GM21526 (cell line): ENCODE data around the gene EPX.

Source experiments
- ATAC-seq: cut with Tn5 transposase; IDR thresholded peaks from one replicate; pipeline ENCODE4 v1.9.1; 2021; ENCODE audit warnings: moderate library complexity; ENCODE audit not compliant: unreplicated experiment, low FRiP score

The EPX gene

DNA sequence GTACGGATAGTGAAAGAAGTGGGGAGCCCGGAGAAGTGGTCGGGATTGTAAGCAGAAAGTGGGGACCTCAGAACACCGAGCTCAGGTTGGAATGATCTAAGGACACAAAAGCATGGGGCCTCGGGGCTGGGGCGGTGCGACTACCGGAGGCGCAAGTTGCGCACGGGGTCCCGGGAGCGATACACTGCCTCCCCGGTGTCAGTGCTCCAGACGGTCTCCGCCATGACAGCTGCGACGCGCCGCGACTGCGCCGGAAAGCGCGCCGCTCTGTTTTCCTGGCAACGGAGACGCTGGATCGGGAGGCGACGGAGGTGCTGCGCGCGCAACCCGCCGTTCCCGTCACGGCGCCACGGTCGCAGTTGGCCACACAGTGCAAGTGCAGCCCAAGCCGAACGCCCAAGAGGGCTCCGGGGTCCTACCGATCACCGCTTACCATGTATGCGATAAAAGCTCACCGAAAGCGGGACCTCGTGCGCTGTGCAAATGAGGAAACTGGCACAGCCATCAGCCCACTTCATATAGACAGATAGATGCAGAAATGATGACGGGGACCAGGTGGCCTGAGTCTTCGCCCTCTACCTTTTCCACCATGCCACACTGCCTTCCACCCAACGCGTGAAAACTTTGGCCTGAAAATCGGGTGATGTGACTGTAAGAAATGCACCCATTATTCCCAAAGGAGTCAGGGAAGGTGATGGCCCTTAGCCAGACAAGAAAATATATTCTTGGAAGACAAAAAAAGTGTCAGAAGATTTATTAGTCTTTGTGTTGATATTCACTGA is 26.7 kb downstream of the EPX start, which contains the start of gene MKS1:
Gene MKS1, minus strand, starts transcription at position 249 of the 782 bp plus-strand sequence. Its CDS starts 25 bp downstream, at position 224.
- ATAC-seq, result peak; percentile 95

DNA sequence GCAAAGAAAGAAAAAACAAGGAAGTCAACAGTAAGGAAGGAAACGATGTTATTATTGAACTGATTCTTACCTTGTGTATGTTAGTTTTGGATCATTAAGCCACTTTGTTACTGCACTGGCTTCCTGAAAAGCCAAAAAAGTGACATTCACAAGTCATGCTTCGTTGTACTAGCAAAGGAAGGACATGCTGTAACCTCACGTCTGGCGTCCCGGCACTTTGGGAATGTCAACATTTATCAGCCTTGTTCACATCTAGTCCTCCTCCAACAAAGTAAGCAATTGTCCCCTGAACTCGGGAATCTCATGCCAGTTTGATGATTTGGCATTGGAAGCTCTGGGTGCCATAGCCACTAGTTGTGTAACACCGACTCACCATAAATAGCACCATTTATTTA is 27.3 kb downstream of the EPX start:
- ATAC-seq, result no peak

DNA sequence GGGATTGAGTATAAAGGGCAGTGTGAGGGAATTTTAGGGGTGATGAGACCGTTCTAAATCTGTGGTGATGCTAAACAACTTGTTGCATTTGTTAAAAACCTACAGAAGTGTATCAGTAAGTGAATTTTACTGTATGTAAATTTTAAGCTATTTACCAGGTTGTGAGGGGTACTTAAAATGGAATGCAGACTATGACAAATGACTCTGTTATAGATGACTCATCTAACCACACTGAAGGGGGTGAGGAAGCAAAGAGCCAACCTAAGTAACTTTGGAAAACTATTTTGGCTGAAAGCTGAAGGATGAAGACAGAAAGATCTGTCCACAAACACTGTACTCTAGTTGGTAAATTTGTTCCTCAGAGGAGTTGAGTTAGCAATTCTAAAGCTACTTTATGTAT is 31.8 kb downstream of the EPX start:
- ATAC-seq, result no peak

DNA sequence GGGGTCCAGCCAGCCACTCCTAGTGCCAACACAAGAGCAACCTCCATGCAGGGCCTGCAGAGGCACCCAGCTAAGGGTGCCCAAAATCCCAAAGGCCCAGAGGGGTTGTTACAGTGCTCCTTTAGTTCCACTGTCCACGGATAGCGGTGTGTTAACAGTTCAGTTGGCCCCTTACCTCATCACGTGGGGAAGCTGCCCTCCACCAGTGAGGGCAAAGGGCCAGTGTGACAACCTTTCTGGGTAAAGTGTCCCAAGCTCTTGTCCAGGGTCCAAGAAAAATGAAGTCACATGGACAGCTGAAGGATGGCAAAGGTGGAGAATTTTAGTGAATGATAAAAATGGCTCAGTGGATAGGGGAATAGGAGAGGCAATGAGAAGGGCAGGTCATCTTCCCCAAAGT is 35.2 kb downstream of the EPX start:
- ATAC-seq, result no peak

DNA sequence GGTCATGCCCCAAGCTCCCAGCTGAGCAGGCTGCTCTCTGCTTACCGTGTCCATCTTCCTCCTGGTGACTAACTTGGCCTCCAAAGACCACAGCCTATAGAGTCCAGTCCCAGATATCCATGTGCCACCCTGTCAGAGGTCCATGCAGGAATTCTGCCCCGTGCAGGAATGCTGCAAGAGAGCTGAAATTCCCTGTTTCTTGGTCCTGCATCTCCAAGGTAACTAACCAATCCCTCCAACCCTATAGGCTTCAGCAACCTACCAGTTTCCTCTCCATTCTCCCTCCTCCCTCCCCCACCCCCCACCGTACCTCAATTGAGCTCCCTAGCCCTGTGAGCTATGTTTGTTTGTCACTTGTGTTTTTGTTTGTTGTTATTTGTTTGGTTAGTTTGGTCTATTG is 36.2 kb downstream of the EPX start:
- no peak for ATAC-seq

DNA sequence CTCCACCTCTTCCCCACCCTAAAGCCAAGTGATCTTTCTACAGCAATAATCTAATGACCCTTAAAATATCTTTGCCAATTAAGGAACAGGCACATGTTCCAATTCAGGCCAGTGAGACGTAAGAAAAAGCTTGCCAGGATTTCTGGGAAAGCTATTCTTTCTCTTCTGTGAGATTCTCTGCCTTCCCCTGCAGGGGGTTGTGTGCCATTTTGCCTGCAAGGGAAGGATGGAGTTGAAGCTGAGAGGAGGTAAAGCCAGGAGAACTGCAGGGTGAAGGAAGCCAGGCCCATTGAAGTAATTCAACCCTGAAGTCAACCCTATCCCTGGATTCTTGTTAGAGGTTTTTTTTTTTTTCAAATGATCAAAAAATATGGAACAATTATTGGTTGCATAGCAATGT is 36.9 kb downstream of the EPX start:
- no peak for ATAC-seq

DNA sequence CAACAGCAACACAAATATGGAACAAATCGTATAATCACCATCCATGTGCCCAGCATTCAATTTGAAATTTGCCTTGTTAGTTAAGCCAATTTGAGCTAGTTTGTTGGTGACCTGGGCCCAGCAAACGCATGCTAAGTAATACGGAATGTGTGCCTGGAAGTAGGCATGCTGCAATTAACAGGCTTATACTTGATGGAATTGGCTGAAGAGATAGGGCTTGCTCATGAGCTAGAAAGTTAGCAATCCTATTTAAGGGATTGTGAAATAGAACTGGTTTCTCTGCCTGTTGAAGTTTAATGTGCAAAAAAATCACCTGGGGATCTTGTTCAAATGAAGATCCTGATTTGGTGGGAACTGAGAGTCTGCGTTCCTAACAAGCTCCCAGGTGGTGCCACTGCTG is 37.4 kb downstream of the EPX start:
- no peak for ATAC-seq

DNA sequence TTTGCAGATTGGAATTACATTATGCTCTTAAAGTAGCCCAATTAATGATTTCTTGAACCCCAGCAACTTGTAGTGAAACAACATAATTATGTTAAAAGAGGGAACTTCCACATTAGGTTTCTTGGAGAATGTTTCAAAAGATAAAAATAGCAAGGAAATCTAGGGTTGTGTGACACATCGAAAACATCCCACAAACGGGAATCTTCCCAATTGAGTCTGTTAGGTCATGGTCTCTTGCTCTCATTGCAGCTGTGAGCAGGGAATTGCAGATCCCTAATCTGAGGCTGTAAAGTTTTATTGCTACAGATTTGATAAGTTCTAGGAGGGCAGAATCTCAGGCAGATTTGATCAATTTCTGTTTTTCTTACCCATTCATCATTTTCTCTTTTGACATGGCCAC is 39.1 kb downstream of the EPX start:
- ATAC-seq, result no peak

DNA sequence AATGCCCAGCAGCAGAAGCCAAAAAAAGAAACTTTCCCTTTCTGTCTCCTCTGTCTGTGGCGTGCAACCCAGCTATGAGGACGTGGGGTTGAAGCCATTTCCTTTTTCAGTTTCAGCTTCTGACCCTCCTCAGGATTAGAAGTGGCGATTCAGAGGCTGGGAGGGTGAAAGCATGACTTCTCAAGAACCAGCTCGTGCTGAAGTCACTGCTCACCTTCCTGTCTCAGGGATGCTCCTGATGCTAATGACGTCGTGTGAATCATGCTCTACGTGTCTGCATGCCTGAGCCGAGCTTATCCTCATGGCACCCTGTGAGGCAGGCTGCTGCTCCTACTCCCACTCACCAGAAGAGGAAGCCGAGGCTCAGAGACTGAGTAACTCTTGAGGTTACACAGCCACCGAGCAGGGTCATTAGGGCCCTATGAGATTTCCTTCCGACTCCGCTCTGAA is 40.2 kb downstream of the EPX start:
- ATAC-seq, result no peak

DNA sequence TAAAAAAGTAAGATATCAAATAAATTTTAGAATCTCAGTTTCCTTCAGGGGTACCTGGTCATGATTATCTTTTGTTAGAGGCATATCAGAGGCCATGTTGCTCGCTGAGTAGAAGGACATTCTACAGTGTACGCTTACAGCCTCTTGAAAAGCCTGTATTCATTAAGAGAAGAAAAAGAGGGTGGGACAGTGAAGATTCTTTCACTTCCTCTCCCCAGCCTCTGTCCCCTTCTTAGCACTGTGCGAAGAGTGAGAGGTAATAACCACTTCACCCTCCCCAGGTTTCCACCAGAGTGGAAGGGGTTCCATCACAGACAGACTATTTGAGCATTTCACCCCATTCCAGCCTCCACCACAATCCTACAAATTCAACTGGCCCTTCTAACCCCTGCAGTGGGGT is 41.0 kb downstream of the EPX start:
- peak; percentile 71 for ATAC-seq

DNA sequence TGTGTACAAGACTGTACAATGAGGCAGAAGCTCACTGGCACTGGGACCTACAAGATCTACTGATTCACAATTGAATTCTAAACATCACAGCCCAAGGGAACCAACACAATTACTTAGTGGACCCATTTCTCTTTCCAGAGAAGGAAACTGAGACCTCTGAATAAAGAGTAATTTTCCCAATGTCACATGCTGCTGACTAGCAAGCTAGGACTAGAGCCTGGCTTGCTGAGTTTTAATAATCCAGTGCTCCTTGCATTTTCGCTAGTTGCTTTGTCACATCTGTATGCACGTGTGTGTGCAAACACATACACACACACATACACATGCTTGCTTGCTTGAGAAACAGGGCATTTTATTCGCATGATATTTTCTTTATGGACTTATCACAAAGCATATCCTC is 42.0 kb downstream of the EPX start:
- no peak for ATAC-seq

DNA sequence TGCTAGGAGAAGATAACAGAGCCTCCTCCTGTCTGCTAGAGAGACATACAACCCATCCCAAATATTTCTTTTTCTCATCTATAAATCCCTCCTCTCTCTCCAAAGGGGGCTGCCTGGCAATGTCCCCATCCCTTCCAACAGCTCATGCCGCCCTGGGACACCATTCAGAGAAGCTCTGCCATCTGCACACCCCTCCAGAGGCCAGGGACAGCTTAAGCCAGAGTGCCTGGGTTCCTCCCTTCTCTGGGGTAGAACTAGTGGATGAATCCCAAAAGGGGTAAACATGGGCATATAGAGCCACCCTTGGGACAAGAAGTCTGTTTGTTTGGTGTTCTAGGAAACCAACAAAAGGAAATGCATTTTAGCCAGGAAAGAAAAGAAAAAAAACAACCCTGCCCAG is 43.3 kb downstream of the EPX start:
- ATAC-seq, result no peak

DNA sequence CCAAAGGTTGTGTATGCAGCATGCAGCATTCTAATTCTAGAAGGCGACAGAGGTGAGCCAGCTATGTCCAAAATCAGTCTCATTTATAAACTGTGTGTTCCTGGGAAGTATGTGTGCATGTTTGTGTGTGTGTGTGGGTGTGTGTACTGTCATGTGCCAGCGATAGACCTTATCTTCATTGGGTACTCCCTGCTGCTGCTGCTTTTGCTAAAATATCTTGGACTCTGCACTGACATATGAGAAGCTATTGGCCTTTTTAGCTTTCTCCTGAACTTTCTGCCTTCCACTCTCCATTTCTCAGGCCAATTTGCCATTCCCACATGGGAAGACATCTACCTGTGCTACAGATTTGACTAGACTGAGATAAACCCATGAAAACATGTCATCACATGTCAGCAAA is 43.9 kb downstream of the EPX start:
- ATAC-seq, result no peak

DNA sequence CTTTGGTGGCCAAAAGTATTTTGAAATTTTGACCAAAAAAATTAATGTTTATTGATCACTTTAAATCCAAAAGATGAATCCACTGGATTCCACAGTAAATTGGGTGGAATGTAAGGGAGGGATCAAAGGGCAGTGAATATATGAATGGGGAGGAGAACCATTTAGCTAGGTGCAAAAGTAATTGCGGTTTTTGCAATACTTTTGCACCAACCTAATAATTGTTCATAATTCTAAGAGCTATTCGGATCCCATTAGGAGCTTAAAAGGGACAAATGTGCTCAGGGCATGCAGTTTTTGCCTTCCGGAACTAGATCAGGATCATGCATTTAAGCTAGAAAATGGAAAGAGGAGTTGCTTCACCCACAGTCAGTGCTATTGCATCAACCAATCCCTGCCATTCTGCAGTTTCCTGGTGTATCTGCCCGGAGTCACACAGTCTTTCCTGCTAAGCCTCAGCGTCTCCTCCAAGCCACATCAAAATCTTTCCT is 45.7 kb downstream of the EPX start, which contains the start of gene LPO:
Gene LPO, plus strand, starts transcription at position 438 of the 488 bp plus-strand sequence. CDS start 4,396 bp downstream, outside the sequence.
- no peak for ATAC-seq

DNA sequence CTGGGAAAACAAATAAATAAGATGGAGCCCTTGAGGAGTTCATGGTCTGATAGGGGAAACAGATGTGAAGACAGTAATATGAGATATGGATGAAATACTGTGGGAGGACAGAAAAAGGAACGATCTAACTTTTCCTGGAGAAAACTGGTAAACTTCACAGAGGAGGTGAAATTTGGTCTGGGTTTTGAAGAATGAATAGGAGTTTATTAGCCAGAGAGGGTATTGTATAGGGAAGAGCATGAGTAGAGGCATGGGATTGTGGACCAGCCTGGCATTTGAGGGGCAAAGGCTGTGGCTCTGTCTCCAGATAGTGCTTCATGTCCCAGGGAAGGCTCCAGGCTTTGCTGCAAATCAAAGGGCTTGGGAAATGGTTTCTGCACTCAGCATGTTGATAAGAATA is 47.5 kb downstream of the EPX start:
- no peak for ATAC-seq

DNA sequence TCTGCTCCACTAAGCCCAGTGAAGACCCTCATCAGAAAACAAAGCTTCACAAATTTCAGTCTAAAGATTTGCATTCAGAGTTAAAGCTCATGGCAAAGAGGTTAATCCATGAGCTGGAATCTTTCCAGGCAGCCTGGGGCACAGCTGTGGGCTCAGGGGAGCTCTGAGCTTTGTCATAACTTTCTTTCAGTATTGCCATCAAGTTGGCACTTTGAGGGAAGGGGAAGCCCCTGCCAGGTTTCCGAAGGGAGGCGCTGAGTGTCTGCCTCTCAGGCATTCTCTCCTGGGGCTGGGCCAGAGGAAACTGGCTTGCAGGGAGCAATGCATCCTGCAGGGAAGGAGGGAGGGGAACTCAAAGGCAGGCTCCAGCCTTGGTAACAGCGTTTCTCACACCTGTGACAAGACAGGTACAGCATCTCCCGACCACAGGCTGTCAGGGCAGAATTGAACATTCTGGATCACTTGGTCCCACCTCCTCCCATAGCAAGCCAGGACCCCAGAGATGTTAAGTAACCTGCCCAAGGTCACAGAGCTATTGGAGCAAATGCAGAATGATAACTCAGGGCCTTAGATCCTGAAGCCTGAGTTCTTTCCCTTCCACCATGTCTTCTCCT is 49.8 kb downstream of the EPX start:
- ATAC-seq, result no peak

DNA sequence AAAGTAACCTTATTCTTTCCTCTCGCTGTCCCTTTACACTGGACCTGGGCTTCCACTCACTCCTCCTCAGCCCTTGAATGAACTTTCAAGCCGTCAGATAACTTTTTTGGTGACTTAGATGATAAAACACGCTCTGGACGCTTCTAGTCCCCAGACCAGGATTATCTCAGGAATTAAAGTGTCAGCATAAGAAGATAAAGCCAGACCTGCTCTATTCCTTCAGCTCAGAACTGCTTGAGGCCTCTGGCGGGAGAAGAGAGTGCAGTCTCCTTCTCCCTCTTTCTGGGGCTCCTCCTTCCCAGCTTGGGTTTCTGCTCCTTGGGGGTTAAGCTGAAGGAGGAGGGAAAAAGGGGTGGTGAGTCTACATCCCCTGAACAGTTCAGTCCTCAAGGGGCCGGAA is 52.4 kb downstream of the EPX start:
- no peak for ATAC-seq

DNA sequence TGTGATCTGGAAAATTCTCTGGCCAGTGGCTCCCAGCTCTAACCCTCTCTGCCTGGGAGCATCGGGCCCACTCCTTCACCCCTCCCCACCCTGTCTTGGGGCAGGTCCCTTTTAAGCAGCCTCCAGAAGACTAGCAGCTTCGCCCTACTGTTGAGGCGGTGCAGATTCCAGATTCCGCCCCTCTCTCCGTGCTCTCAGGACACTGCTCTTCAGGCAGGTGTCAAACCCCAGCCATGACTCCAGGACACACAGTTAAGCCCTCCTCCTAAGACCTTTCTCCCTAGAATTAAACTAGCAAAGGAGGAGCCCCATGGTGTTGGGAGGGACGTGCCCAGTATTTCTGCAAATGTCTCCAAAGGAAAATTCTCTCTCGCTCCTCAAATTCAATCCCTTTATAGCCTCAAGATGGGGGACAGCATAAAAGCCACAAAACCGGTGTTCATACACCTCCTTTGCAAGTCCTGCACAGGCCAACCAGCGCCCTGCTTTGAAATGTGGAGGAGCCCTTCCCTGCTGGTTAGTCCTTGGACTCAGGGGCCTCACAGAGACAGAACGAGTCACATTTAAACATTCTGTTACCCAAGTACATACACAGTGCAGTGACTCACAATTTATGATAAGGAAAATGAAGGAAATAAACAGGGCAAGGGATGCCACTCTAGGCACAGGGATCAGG is 53.0 kb downstream of the EPX start:
- ATAC-seq, result no peak

DNA sequence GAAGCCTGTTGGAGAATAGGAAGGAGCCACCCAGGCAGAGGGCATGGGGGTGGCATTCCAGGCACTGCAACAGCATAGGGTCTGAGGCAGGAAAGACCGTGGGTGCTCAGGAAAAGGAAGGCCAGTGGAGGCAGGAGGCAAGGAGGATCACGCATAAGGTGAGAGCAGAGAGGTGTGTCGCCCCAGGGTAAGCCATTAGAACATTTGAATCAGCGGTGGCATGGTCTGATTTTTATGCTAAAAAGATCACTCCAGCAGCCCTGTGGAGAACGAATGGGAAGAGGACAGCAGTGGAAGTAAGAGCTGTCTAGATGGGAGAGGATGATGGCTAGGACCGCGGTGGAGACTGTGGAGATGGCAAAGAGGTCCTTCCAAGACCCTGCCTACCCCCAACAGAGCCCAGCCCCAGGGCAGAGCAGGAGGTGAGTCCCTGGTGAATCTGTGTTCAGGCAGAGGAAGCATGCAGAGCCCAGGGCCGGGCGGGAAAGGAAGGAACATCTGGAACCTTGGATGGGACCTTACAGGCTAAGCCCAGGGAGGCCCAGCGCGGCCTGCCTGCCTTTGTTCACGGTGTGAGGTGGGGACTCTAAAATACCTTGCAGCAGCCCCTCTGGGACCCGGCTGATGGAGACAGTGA is 53.7 kb downstream of the EPX start:
- ATAC-seq, result no peak

DNA sequence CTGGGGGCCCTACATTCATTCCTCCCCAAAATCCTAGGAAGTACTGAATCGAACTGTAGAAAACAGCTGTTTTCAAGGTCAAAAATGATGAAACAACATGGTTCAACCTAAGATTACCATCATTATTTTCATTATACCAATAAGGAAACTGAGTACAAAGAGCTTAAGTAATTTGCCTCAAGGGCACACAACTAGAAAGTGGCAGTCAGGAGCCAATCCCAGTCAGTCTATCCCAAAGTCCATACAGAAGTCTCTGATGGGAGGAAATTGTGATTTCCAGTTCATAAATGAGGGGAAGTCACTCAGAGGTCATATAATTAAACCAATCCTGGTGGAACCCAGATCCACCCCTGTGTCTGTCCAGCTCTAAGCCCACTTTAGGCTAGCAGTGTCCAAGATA is 54.3 kb downstream of the EPX start:
- ATAC-seq, result no peak
